ENCODE data around the gene SVEP1. TPM values are rescaled to one million over a fixed set of nuclear protein-coding genes. Genes with fewer than 3 reads are reported as not detected.
"Not testable (repeated sequence)": the region's sequence is repeated elsewhere in the genome, so short reads cannot be mapped to it uniquely, and the experiment has no call there.

Gene SVEP1
- total RNA-seq, 1 experiment from 2014 or later = 40.0 TPM

DNA sequence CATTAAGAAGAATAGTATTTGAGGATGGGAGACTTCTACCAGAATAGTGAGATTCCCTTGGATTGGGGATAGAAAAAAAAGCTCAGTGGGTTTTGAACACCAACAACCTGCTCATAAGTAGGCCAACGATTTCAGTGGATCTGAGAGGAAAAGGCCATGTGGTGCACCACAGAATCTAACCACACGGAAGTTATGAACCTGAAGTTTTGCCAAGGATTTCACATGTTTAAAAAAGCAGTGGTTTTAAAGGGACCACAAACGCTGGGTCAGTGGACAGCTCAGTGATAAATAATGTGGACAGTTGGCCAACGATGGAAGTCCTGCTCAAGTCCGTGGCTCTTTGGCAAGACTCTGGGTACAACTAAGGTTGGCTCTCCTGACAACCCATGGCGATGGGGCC, 134.6 kb downstream of the SVEP1 start:
- DNase-seq = peak; percentile 12
- H3K9me3 ChIP-seq = no peaks in the 10 kb centered on the region
- H3K27me3 ChIP-seq = no peaks in the 10 kb centered on the region
- H3K4me3 ChIP-seq = no peak overlapping the region
- peaks cover 80% of the 10 kb centered on the region for H3K36me3 ChIP-seq

GRCh38 chr9:110443866-110444220, 135.7 kb downstream of the SVEP1 start:
- no peaks in the 10 kb centered on the region for H3K9me3 ChIP-seq
- H3K4me3 ChIP-seq = no peak overlapping the region
- H3K27me3 ChIP-seq = no peaks in the 10 kb centered on the region
- DNase-seq = no peak
- H3K36me3 ChIP-seq = peaks cover 82% of the 10 kb centered on the region

- Histone ChIP-seq H3K4me3 (no peak overlapping the region), H3K27me3 (no peaks in the 10 kb centered on the region), H3K36me3 (peaks cover 82% of the 10 kb centered on the region), H3K9me3 (no peaks in the 10 kb centered on the region)
- no peak for DNase-seq
These were observed 136.2 kb downstream of the SVEP1 start for GRCh38 chr9:110443146-110443865.

GRCh38 chr9:110440796-110441195, 138.7 kb downstream of the SVEP1 start:
- Histone ChIP-seq H3K4me3 (no peak overlapping the region), H3K27me3 (no peaks in the 10 kb centered on the region), H3K9me3 (no peaks in the 10 kb centered on the region), H3K36me3 (peaks cover 81% of the 10 kb centered on the region)
- DNase-seq = no peak

GRCh38 chr9:110440172-110440571, 139.4 kb downstream of the SVEP1 start:
- no peaks in the 10 kb centered on the region for H3K27me3 ChIP-seq
- H3K4me3 ChIP-seq = no peak overlapping the region
- peak; percentile 88 for DNase-seq
- peaks cover 81% of the 10 kb centered on the region for H3K36me3 ChIP-seq
- no peaks in the 10 kb centered on the region for H3K9me3 ChIP-seq

DNA sequence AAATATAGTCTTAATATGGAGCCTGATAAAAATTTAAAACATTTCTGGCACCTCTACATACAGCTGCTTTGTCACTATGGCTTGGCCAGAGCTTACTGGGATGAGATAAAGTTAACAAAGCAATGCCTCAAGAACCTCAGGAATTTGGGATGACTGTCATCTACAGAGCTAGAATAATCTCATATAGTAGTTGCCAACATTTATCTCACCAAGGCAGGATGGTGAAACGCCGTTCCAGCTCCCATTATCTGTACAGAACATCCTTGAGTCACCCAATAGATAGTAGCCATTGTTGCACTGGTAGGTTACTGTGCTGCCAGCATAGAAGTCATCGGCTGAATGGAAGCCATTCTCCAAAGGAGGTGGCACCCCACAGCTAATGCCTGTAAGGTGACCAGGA, 147.3 kb downstream of the SVEP1 start:
- Histone ChIP-seq H3K9me3 (no peaks in the 10 kb centered on the region), H3K27me3 (no peaks in the 10 kb centered on the region), H3K4me3 (no peak overlapping the region), H3K36me3 (peaks cover 93% of the 10 kb centered on the region)
- DNase-seq = peak; percentile 59

- DNase-seq = no peak
- Histone ChIP-seq H3K27me3 (no peaks in the 10 kb centered on the region), H3K9me3 (no peaks in the 10 kb centered on the region), H3K36me3 (peaks cover 90% of the 10 kb centered on the region), H3K4me3 (no peak overlapping the region)
These were observed 150.1 kb downstream of the SVEP1 start for GRCh38 chr9:110429453-110429852.

DNA sequence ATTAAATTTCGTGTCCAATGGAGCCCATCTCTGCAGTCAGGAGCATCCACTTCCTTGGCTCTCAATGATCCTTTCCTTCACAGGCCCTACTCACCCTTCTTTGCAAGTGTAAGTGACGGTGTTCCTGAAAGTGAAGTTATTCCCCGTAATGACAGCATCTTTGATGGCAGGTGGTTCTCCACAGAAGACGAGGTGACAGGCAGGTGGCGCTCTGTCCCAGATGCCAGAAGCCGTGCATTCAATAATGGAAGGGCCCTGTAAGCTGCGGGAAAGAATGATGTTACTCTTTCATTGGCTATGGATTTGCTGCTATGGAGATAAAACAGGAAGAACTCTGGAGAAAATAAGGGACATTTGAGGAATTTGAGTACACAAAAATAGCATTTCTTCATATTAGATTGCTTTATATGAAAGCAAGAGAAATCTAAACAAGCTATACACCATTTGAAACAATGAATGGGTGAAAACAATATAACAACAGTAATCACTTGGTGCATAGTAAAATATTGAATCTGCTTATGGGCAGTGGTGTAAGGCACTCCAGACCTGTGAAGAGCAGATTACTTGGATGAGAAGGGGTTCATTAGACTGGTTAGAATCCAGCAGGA, 151.9 kb downstream of the SVEP1 start:
- Histone ChIP-seq H3K36me3 (peaks cover 89% of the 10 kb centered on the region), H3K4me3 (no peak overlapping the region), H3K27me3 (no peaks in the 10 kb centered on the region), H3K9me3 (no peaks in the 10 kb centered on the region)
- DNase-seq = no peak

DNA sequence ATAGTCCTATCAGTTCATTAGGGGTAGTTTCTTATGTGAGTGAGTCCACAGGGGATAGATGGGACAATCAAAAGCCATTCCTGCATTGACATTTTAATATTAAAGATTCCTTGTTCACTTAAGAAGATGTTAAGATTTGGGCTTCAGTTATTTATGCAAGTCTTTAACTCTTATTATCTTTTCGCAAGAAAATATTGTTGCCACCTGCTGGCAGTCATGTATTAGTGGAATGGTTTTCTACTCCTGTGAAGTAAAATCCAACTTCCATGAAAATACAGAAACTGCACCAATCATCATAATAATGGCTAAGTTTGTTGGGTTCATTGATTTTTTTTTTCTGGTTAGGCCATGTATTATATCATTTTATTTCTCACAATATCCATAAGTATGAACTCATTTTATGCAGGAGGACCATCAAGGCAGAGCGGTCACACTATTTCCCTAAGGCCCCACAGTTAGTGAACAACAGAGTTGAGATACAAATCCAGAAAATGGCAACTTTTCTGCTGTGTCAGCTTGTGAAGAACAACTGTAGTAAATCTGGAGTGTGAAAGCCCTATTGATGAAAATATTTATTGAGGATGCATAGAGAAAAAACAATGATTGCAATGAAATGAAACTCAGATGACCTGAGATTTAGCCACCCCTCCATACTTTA, 153.4 kb downstream of the SVEP1 start:
- Histone ChIP-seq H3K36me3 (peaks cover 78% of the 10 kb centered on the region), H3K4me3 (no peak overlapping the region), H3K27me3 (no peaks in the 10 kb centered on the region), H3K9me3 (no peaks in the 10 kb centered on the region)
- DNase-seq = no peak

GRCh38 chr9:110414471-110414870, 165.1 kb downstream of the SVEP1 start:
- peaks cover 61% of the 10 kb centered on the region for H3K36me3 ChIP-seq
- no peaks in the 10 kb centered on the region for H3K9me3 ChIP-seq
- DNase-seq = no peak
- no peaks in the 10 kb centered on the region for H3K27me3 ChIP-seq
- no peak overlapping the region for H3K4me3 ChIP-seq

DNA sequence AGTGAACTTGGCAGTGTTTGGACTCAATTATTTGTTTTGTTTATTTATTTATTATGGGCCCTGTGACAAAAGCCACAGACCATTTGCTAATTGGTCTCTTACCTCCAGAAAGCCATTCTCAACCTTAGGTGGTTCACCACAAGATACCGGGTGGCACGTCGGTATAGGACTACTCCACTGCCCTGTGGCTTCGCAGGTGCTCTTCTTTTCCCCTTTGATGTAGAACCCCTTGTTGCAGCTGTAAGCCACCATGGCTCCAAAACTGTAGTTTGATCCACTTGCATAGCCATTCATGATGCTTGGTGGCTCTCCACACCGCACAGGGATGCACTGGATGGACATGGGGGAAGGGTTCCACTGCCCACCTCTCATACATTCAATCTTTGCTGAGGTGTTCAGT, 168.6 kb downstream of the SVEP1 start:
- no peaks in the 10 kb centered on the region for H3K9me3 ChIP-seq
- no peak for DNase-seq
- no peak overlapping the region for H3K4me3 ChIP-seq
- H3K27me3 ChIP-seq = no peaks in the 10 kb centered on the region
- H3K36me3 ChIP-seq = peaks cover 87% of the 10 kb centered on the region

GRCh38 chr9:110408598-110408997, 170.9 kb downstream of the SVEP1 start:
- Histone ChIP-seq H3K27me3 (no peaks in the 10 kb centered on the region), H3K4me3 (no peak overlapping the region), H3K36me3 (peaks cover 85% of the 10 kb centered on the region), H3K9me3 (no peaks in the 10 kb centered on the region)
- DNase-seq = no peak

GRCh38 chr9:110405858-110406443, 173.6 kb downstream of the SVEP1 start:
- no peaks in the 10 kb centered on the region for H3K9me3 ChIP-seq
- peaks cover 88% of the 10 kb centered on the region for H3K36me3 ChIP-seq
- no peaks in the 10 kb centered on the region for H3K27me3 ChIP-seq
- no peak overlapping the region for H3K4me3 ChIP-seq
- DNase-seq = no peak

GRCh38 chr9:110404473-110404872, 175.1 kb downstream of the SVEP1 start:
- no peak for DNase-seq
- peaks cover 88% of the 10 kb centered on the region for H3K36me3 ChIP-seq
- H3K4me3 ChIP-seq = no peak overlapping the region
- H3K9me3 ChIP-seq = no peaks in the 10 kb centered on the region
- no peaks in the 10 kb centered on the region for H3K27me3 ChIP-seq

DNA sequence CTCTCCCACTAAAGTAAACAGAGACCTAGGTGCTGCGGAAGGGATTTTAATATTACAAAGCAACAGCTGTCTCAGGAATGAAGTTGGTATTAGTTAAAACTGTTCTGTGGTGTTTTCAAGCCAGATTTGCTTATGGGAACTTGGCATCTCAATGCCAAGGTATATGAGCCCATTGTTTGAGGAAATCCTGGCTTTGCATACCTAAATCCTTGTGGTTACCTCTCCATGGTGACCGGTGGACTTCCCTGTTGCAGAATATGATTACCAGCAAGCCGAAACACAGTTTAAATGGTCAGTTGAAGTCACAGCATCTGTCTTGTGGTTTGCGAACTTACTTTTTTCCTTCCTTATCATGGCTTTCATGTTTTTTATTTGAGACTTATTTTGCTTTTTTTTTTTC, 179.6 kb downstream of the SVEP1 start:
- DNase-seq = no peak
- peaks cover 78% of the 10 kb centered on the region for H3K36me3 ChIP-seq

GRCh38 chr9:110398992-110399391, 180.5 kb downstream of the SVEP1 start:
- not testable (repeated sequence) for DNase-seq, H3K4me3 ChIP-seq, H3K27me3 ChIP-seq, H3K9me3 ChIP-seq
- peaks cover 77% of the 10 kb centered on the region for H3K36me3 ChIP-seq

More for the DNA sequence above, 179.6 kb downstream of the SVEP1 start:
- H3K27me3 ChIP-seq = no peaks in the 10 kb centered on the region
- no peaks in the 10 kb centered on the region for H3K9me3 ChIP-seq
- no peak overlapping the region for H3K4me3 ChIP-seq

DNA sequence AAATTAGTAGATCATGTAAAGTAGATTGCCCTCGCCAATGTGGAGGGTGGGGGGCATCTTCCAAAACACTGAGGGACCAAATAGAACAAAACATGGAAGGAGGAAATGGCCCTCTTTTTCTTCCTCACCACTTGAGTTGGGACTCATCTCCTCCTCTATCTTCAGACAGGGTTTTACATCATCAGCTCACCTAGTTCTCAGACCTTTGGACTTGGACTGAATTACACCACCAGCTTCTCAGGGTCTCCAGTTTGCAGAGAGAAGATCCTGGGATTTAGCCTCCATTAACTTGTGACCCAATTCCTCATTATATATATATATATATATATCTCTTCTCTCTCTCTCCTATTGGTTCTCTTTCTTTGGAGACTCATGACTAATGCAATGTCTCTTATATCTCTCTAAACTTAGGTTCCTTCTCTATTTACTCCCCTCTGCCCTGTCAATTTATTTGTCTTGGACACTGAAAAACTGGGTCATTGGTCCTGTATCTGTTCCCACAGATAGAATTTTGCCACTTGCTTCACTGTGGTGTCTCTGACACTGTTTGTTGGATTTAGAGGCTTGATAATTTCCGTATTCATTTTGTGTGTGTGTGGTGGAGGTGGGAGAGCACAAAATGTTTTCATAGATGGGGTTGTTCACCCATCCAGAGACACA, 187.6 kb downstream of the SVEP1 start:
- H3K36me3 ChIP-seq = peaks cover 60% of the 10 kb centered on the region
- H3K4me3 ChIP-seq = no peak overlapping the region
- no peaks in the 10 kb centered on the region for H3K9me3 ChIP-seq
- no peaks in the 10 kb centered on the region for H3K27me3 ChIP-seq
- no peak for DNase-seq

Data from MG63 (cell line).